HepG2 (cell line): ENCODE results near the gene ABCB9. TPM values are rescaled to one million over a fixed set of nuclear protein-coding genes. Genes with fewer than 3 reads are reported as not detected.
A peak's percentile ranks its signal among the peaks of the same experiment; 100 is the strongest.

Experiments
- ADNP ChIP-seq: sonication (generic); formaldehyde crosslinking; IDR thresholded peaks from 2 replicates; pipeline ENCODE4 v1.4.0; 2020; ENCODE audit warnings: missing genetic modification reagents
- AGO2 ChIP-seq: fragments of 200-400 bp; formaldehyde crosslinking; optimal IDR thresholded peaks from 2 replicates; pipeline ENCODE3; 2017; ENCODE audit warnings: mild to moderate bottlenecking, low read depth, low read length, moderate library complexity
- ATF7 ChIP-seq, 2 experiments: fragments of 450-650 bp in 1 of 2; sonication (generic) in 1 of 2; formaldehyde crosslinking in 1 of 2; IDR thresholded peaks; 2 replicates each; pipeline versions ENCODE4 v1.4.0 to v1.6.1; 2016 to 2020; ENCODE audit warnings: antibody characterized with exemption in 1 of 2, mild to moderate bottlenecking in 1 of 2, missing genetic modification reagents in 1 of 2
- CCDC6 ChIP-seq: sonication (generic); formaldehyde crosslinking; IDR thresholded peaks from 2 replicates; pipeline ENCODE4 v1.8.1; 2022; ENCODE audit warnings: mild to moderate bottlenecking, missing genetic modification reagents, moderate library complexity
- ISL2 ChIP-seq: sonication (generic); formaldehyde crosslinking; IDR thresholded peaks from 2 replicates; pipeline ENCODE4 v1.5.0; 2020; ENCODE audit warnings: missing genetic modification reagents
- KAT7 ChIP-seq: IDR thresholded peaks from 2 replicates; pipeline ENCODE4 v1.6.1; 2018; ENCODE audit warnings: borderline replicate concordance, missing compliant biosample characterization
- KDM5A ChIP-seq: fragments of 200-600 bp; sonication (generic); IDR thresholded peaks from 2 replicates; pipeline ENCODE4 v1.7.0; 2018; ENCODE audit warnings: antibody characterized with exemption, mild to moderate bottlenecking, low read length, borderline replicate concordance
- MED8 ChIP-seq: sonication (generic); formaldehyde crosslinking; IDR thresholded peaks from 2 replicates; pipeline ENCODE4 v1.8.1; 2023; ENCODE audit warnings: mild to moderate bottlenecking, missing genetic modification reagents; ENCODE audit not compliant: insufficient replicate concordance
- MZF1 ChIP-seq: sonication (generic); formaldehyde crosslinking; IDR thresholded peaks from 2 replicates; pipeline ENCODE4 v1.8.1; 2023; ENCODE audit warnings: mild to moderate bottlenecking, missing genetic modification reagents, borderline replicate concordance
- NFKBIZ ChIP-seq: IDR thresholded peaks from 2 replicates; pipeline ENCODE4 v1.6.1; 2018; ENCODE audit warnings: missing genetic modification reagents, missing compliant biosample characterization
- SMARCE1 ChIP-seq: fragments of 450-650 bp; IDR thresholded peaks from 2 replicates; pipeline ENCODE4 v1.6.1; 2017; ENCODE audit warnings: borderline replicate concordance
- STAT6 ChIP-seq: sonication (generic); formaldehyde crosslinking; IDR thresholded peaks from 2 replicates; pipeline ENCODE4 v1.4.0; 2020; ENCODE audit warnings: missing genetic modification reagents, mild to moderate bottlenecking, borderline replicate concordance
- TRIM24 ChIP-seq: sonication (generic); formaldehyde crosslinking; IDR thresholded peaks from 2 replicates; pipeline ENCODE4 v1.8.0; 2022; ENCODE audit warnings: mild to moderate bottlenecking, missing genetic modification reagents
- ZBTB7B ChIP-seq: sonication (generic); formaldehyde crosslinking; IDR thresholded peaks from 2 replicates; pipeline ENCODE4 v1.4.0; 2020; ENCODE audit warnings: missing genetic modification reagents
- ZFX ChIP-seq: sonication (generic); formaldehyde crosslinking; IDR thresholded peaks from 2 replicates; pipeline ENCODE4 v1.4.0; 2020; ENCODE audit warnings: mild to moderate bottlenecking, low read depth, missing genetic modification reagents, moderate library complexity
- ZNF20 ChIP-seq: sonication (generic); formaldehyde crosslinking; IDR thresholded peaks from 2 replicates; pipeline ENCODE4 v1.4.0; 2020; ENCODE audit warnings: mild to moderate bottlenecking, moderate library complexity, missing genetic modification reagents
- ZNF224 ChIP-seq: sonication (generic); formaldehyde crosslinking; IDR thresholded peaks from 2 replicates; pipeline ENCODE4 v1.5.0; 2020; ENCODE audit warnings: mild to moderate bottlenecking, missing genetic modification reagents
- ZNF30 ChIP-seq: sonication (generic); formaldehyde crosslinking; IDR thresholded peaks from 2 replicates; pipeline ENCODE4 v1.5.0; 2020; ENCODE audit warnings: mild to moderate bottlenecking, missing genetic modification reagents
- ZNF607 ChIP-seq: sonication (generic); formaldehyde crosslinking; IDR thresholded peaks from 2 replicates; pipeline ENCODE4 v1.5.1; 2020; ENCODE audit warnings: missing genetic modification reagents, mild to moderate bottlenecking, borderline replicate concordance
- ZNF761 ChIP-seq: sonication (generic); formaldehyde crosslinking; conservative IDR thresholded peaks from 2 replicates; pipeline ENCODE4 v1.4.0; 2020; ENCODE audit warnings: mild to moderate bottlenecking, missing genetic modification reagents
- ZNF770 ChIP-seq: sonication (generic); formaldehyde crosslinking; IDR thresholded peaks from 2 replicates; pipeline ENCODE4 v1.5.0; 2020; ENCODE audit warnings: mild to moderate bottlenecking, missing genetic modification reagents
- ZNF83 ChIP-seq: sonication (generic); formaldehyde crosslinking; IDR thresholded peaks from 2 replicates; pipeline ENCODE4 v1.4.0; 2020; ENCODE audit warnings: missing genetic modification reagents, mild to moderate bottlenecking, borderline replicate concordance
- ZNF883 ChIP-seq: sonication (generic); formaldehyde crosslinking; IDR thresholded peaks from 2 replicates; pipeline ENCODE4 v1.5.1; 2020; ENCODE audit warnings: mild to moderate bottlenecking, missing genetic modification reagents; ENCODE audit errors: not compliant biosample characterization
- polyA plus RNA-seq, 8 experiments: library from polyadenylated mRNA; depleted of rRNA in 3 of 8; stranded (reverse) in 7 of 8; unstranded in 1 of 8; fragments of >200 nt; fragmentation: Illumina TruSeq in 4 of 8; extraction: Trizol in 4 of 8; gene quantifications; 2 replicates each; pipeline versions ENCODE4 v1.2.1 to v1.2.3, GENCODE V29; 2011 to 2016; ENCODE audit warnings: low read depth in 4 of 8, missing spikeins in 1 of 8, mixed read lengths in 1 of 8; ENCODE audit not compliant: insufficient read depth in 1 of 8
- total RNA-seq, 5 experiments: library from RNA; depleted of rRNA; stranded (reverse); fragments of >200 nt; fragmentation: Illumina TruSeq; extraction: Trizol; gene quantifications; 2 replicates each; pipeline ENCODE4 v1.2.3, GENCODE V29; 2016; ENCODE audit warnings: low read depth in 1 of 5
- TF ChIP-seq, protein P1 (sequence below): sonication (generic); formaldehyde crosslinking; IDR thresholded peaks from 2 replicates; pipeline ENCODE4 v1.5.0; 2020; ENCODE audit warnings: missing genetic modification reagents

ABCB9 gene
- total and polyA plus RNA-seq, 2 of the 13 experiments (the other 11 are each of a cell fraction or from before 2014, with no cell fraction given), result 5.1 to 6.0 TPM

GRCh38 chr12:122980183-122981035 lies 14.1 kb upstream of the ABCB9 start, which contains the start of gene ARL6IP4 (continued):
- TF ChIP-seq ATF7 (IDR thresholded peaks at IDR 0.05) (no peak), ATF7 (CRISPR knock-in tag; IDR thresholded peaks at IDR 0.05) (no peak), ZNF30 (CRISPR knock-in tag) (no peak), KDM5A (peak; percentile 68), AGO2 (peak; percentile 95), ZNF607 (CRISPR knock-in tag) (no peak; the same call in 1 of the 2 replicates), SMARCE1 (no peak), ZBTB7B (CRISPR knock-in tag) (peak; percentile 63; the same call in 1 of the 2 replicates), ZNF770 (CRISPR knock-in tag) (peak; percentile 44; the same call in 1 of the 2 replicates), ZNF20 (no peak; the same call in 1 of the 2 replicates), TRIM24 (CRISPR knock-in tag) (no peak), ZNF83 (0 out of 2 replicates have a peak, but pooled peaks have one; percentile 44), ZNF224 (CRISPR knock-in tag) (peak; percentile 87; the same call in 1 of the 2 replicates), CCDC6 (no peak; the same call in 1 of the 2 replicates), ISL2 (CRISPR knock-in tag) (peak; percentile 7; the same call in 1 of the 2 replicates), STAT6 (CRISPR knock-in tag) (no peak), ZNF883 (peak; percentile 76), NFKBIZ (CRISPR knock-in tag) (no peak), ZNF761 (peak; percentile 84), ZFX (CRISPR knock-in tag) (peak; percentile 80; the same call in 1 of the 2 replicates), MZF1 (no peak), ADNP (CRISPR knock-in tag) (no peak), MED8 (CRISPR knock-in tag) (peak; percentile 58), KAT7 (CRISPR knock-in tag) (no peak; the same call in 1 of the 2 replicates)
- TF ChIP-seq, protein P1, sequence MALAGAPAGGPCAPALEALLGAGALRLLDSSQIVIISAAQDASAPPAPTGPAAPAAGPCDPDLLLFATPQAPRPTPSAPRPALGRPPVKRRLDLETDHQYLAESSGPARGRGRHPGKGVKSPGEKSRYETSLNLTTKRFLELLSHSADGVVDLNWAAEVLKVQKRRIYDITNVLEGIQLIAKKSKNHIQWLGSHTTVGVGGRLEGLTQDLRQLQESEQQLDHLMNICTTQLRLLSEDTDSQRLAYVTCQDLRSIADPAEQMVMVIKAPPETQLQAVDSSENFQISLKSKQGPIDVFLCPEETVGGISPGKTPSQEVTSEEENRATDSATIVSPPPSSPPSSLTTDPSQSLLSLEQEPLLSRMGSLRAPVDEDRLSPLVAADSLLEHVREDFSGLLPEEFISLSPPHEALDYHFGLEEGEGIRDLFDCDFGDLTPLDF, result peak; percentile 26; the same call in 1 of the 2 replicates
